ENCODE data around the gene PCCA.

DNA sequence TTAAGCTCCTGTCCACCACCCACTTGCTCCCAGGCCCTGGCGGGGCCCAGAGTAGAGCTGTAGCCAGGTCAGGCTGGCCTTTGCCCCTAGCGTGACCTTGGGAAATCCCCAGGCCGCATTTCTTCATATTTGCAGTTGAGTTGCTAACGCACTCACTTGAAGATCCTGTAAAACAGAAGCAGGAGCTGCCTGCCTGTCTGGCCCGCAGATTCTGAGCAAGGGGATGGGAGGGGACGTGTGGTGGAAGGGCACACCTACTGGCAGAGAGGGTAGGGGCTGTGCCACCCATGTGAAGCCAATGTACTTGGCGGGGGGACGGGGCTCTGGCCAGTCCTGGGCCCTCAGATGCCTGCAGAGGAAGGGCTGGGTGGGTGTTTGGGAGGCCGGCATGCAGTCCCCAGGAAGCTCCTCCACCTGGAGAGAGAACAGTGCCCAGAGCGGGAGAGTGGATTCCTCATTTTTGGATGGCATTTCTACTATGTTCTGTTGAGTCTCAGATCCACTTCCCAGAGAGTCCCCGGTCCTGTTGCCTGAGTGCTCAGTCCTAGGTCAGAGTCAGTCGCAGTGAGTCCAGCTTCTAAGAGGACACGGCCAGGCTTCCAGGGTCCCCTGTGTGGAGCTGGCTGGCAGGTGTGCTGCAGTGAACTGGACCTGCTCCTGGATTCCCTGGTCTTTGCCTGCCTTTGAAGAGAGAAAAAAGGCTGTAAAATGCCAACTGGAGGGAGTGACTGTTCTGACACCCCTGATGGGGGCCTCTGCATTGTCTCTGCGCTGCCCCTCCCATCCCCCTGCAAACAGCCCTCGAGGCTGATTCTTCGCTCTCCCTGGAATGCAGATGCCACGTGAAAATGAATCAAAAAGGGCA, 436.8 kb downstream of the PCCA start:
- TF ChIP-seq, protein P1, sequence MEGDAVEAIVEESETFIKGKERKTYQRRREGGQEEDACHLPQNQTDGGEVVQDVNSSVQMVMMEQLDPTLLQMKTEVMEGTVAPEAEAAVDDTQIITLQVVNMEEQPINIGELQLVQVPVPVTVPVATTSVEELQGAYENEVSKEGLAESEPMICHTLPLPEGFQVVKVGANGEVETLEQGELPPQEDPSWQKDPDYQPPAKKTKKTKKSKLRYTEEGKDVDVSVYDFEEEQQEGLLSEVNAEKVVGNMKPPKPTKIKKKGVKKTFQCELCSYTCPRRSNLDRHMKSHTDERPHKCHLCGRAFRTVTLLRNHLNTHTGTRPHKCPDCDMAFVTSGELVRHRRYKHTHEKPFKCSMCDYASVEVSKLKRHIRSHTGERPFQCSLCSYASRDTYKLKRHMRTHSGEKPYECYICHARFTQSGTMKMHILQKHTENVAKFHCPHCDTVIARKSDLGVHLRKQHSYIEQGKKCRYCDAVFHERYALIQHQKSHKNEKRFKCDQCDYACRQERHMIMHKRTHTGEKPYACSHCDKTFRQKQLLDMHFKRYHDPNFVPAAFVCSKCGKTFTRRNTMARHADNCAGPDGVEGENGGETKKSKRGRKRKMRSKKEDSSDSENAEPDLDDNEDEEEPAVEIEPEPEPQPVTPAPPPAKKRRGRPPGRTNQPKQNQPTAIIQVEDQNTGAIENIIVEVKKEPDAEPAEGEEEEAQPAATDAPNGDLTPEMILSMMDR (IDR thresholded peaks at IDR 0.05), result no peak
- TF ChIP-seq POLR2A (IDR thresholded peaks at IDR 0.05; ENCODE audit: low read depth) (no peak), EP300 (IDR thresholded peaks at IDR 0.05) (no peak)

Measured in esophagus muscularis mucosa (tissue), 4 donors.